ENCODE data around the gene ZNF792. TPM values are rescaled to one million over a fixed set of nuclear protein-coding genes. Genes with fewer than 3 reads are reported as not detected.
"Not testable (repeated sequence)": the region's sequence is repeated elsewhere in the genome, so short reads cannot be mapped to it uniquely, and the experiment has no call there.

ZNF792 gene
- total RNA-seq, 2 experiments from 2014 or later = 4.5 to 5.0 TPM

GRCh38 chr19:34985249-34986022, 21.4 kb upstream of the ZNF792 start:
- ChIA-PET POLR2A (interaction anchor here (0.9 kb wide), 1 partner anchor 15 kb away, joined by 4 read pairs; the partner anchor contains the start of gene GRAMD1A), CTCF (interaction anchor here (0.8 to 1.2 kb wide), 3 partner anchors 9 to 27 kb away, joined by 3 to 5 read pairs (median 3); partner anchors contain the start of gene GRAMD1A)

GRCh38 chr19:34984287-34984686, 20.3 kb upstream of the ZNF792 start:
- ChIA-PET CTCF (interaction anchor here (1.0 kb wide), 1 partner anchor 11 kb away, joined by 3 read pairs; no protein-coding TSS in a partner anchor), POLR2A (interaction anchor here (0.6 to 0.7 kb wide), 2 partner anchors 28 to 684 kb away, joined by 3 to 4 read pairs; no protein-coding TSS in a partner anchor)

- ChIA-PET POLR2A (interaction anchor here (0.7 kb wide), 1 partner anchor 28 kb away, joined by 3 read pairs; no protein-coding TSS in a partner anchor), CTCF (interaction anchor here (0.7 to 1.0 kb wide), 2 partner anchors 11 to 12 kb away, joined by 3 to 4 read pairs; no protein-coding TSS in a partner anchor)
Measured at GRCh38 chr19:34983786-34984185, 19.8 kb upstream of the ZNF792 start.

- CTCF ChIA-PET = no interaction called here
- POLR2A ChIA-PET = no interaction called here
Measured at GRCh38 chr19:34982275-34982674, 18.2 kb upstream of the ZNF792 start.

- ChIA-PET CTCF (interaction anchor here (1.1 kb wide), 1 partner anchor 64 kb away, joined by 3 read pairs; no protein-coding TSS in a partner anchor), POLR2A (interaction anchor here (0.7 kb wide), 1 partner anchor 202 kb away, joined by 3 read pairs; no protein-coding TSS in a partner anchor)
Measured at GRCh38 chr19:34979819-34980640, 16.0 kb upstream of the ZNF792 start.

- POLR2A ChIA-PET = no interaction called here
- CTCF ChIA-PET = interaction anchor here (0.9 to 1.2 kb wide), 4 partner anchors 9 to 72 kb away, joined by 3 read pairs; no protein-coding TSS in a partner anchor
Measured at GRCh38 chr19:34976611-34977010, 12.6 kb upstream of the ZNF792 start.

GRCh38 chr19:34975056-34975455, 11.0 kb upstream of the ZNF792 start:
- POLR2A ChIA-PET = no interaction called here
- CTCF ChIA-PET = interaction anchor here (1.0 to 5.0 kb wide), 4 partner anchors 21 to 53 kb away, joined by 3 to 65 read pairs (median 3); no protein-coding TSS in a partner anchor

- ChIA-PET POLR2A (no interaction called here), CTCF (interaction anchor here (1.0 to 5.0 kb wide), 5 partner anchors 21 to 70 kb away, joined by 3 to 65 read pairs (median 3); no protein-coding TSS in a partner anchor)
Measured at GRCh38 chr19:34974646-34975045, 10.6 kb upstream of the ZNF792 start.

GRCh38 chr19:34972163-34972705, 8.2 kb upstream of the ZNF792 start:
- POLR2A ChIA-PET = interaction anchor here (0.5 to 1.5 kb wide), 3 partner anchors 28 to 42 kb away, joined by 3 to 4 read pairs (median 4); partner anchors contain the start of gene GRAMD1A
- CTCF ChIA-PET = interaction anchor here (0.6 to 5.0 kb wide), 13 partner anchors 8 to 66 kb away, joined by 3 to 65 read pairs (median 4); partner anchors contain the start of genes GRAMD1A and ZNF792

- CTCF ChIA-PET, POLR2A ChIA-PET: not testable (repeated sequence)
Measured at GRCh38 chr19:34970185-34970780, 6.3 kb upstream of the ZNF792 start.

- CTCF ChIA-PET = no interaction called here
- POLR2A ChIA-PET = no interaction called here
Measured at GRCh38 chr19:34969721-34970120, 5.7 kb upstream of the ZNF792 start.

- ChIA-PET POLR2A (no interaction called here), CTCF (interaction anchor here (0.9 to 1.2 kb wide), 3 partner anchors 45 to 77 kb away, joined by 4 to 6 read pairs (median 5); no protein-coding TSS in a partner anchor)
Measured at GRCh38 chr19:34967551-34967950, 3.5 kb upstream of the ZNF792 start.

GRCh38 chr19:34965505-34965904, 1.5 kb upstream of the ZNF792 start:
- POLR2A ChIA-PET, CTCF ChIA-PET: not testable (repeated sequence)

- POLR2A ChIA-PET = no interaction called here
Measured at GRCh38 chr19:34964598-34964997, 569 bp upstream of the ZNF792 start.

GRCh38 chr19:34962687-34963572, 1.1 kb downstream of the ZNF792 start:
- CTCF ChIA-PET = interaction anchor here (1.1 to 1.9 kb wide), 2 partner anchors 10 to 81 kb away, joined by 3 to 5 read pairs; no protein-coding TSS in a partner anchor
- POLR2A ChIA-PET = interaction anchor here (0.5 to 0.6 kb wide), 2 partner anchors 17 to 1254 kb away, joined by 3 to 4 read pairs; no protein-coding TSS in a partner anchor

More at GRCh38 chr19:34964598-34964997, 569 bp upstream of the ZNF792 start:
- CTCF ChIA-PET = interaction anchor here (1.9 kb wide), 1 partner anchor 8 kb away, joined by 5 read pairs; no protein-coding TSS in a partner anchor

GRCh38 chr19:34961775-34962686, 2.0 kb downstream of the ZNF792 start:
- POLR2A ChIA-PET = interaction anchor here (0.5 kb wide), 1 partner anchor 60 kb away, joined by 5 read pairs; no protein-coding TSS in a partner anchor
- CTCF ChIA-PET = interaction anchor here (1.1 to 1.2 kb wide), 2 partner anchors 10 to 39 kb away, joined by 3 to 4 read pairs; no protein-coding TSS in a partner anchor

All from activated CD8-positive, alpha-beta memory T cell treated with anti-CD3 and anti-CD28 coated beads for 36 hours (primary cell).